ENCODE measurements around the gene AFAP1. TPM values are rescaled to one million over a fixed set of nuclear protein-coding genes. Genes with fewer than 3 reads are reported as not detected.
"Not testable (repeated sequence)": the region's sequence is repeated elsewhere in the genome, so short reads cannot be mapped to it uniquely, and the experiment has no call there.

The AFAP1 gene
- polyA plus RNA-seq, 1 donor (not counting 4 experiments of a cell fraction or from before 2014, with no cell fraction given) = 7.6 TPM

- no peaks in the 10 kb centered on the region for H3K9me3 ChIP-seq (ENCODE audit: control insufficient read depth, low read depth, low read length)
- H3K4me2 ChIP-seq (ENCODE audit: control insufficient read depth, extremely low read depth, insufficient read depth, low read depth, low read length) = no peak overlapping the region
- no peak overlapping the region for H2AFZ ChIP-seq (ENCODE audit: control insufficient read depth, low read length)
- no peak for DNase-seq (ENCODE audit: low read depth, low spot score)
- TF ChIP-seq EZH2 (IDR thresholded peaks at IDR 0.05; ENCODE audit: low read length) (no peak), CTCF (optimal IDR thresholded peaks at IDR 0.05 in 1 of 3, IDR thresholded peaks at IDR 0.05 in 1 of 3, conservative IDR thresholded peaks at IDR 0.05 in 1 of 3; ENCODE audit: extremely low read depth in 1 of 3, insufficient read depth in 2 of 3, low read length in 3 of 3) (no peak)
- FAIRE-seq = no peak
- no peak overlapping the region for H3K27ac ChIP-seq (ENCODE audit: control insufficient read depth, insufficient read depth, low read length)
- no peaks in the 10 kb centered on the region for H3K36me3 ChIP-seq (ENCODE audit: control insufficient read depth in 2 of 2, extremely low read depth in 1 of 2, insufficient read depth in 2 of 2, low read length in 2 of 2)
- H3K4me3 ChIP-seq (ENCODE audit: control insufficient read depth in 2 of 3, extremely low read depth in 1 of 3, insufficient read depth in 2 of 3, low read depth in 1 of 3, low read length in 3 of 3) = no peak overlapping the region
- H3K79me2 ChIP-seq (ENCODE audit: control insufficient read depth, insufficient read depth, low read length) = no peaks in the 10 kb centered on the region
- H3K4me1 ChIP-seq (ENCODE audit: control insufficient read depth, extremely low read depth, insufficient read depth, low read length) = peaks cover 11% of the 10 kb centered on the region
- H3K27me3 ChIP-seq (ENCODE audit: control insufficient read depth, extremely low read depth, insufficient read depth, low read length) = no peaks in the 10 kb centered on the region
- dilution Hi-C loops (cut with MboI; ENCODE audit: extremely low pct_ligation_motif_present, low sequenced_read_pairs) = no loop called here
- no peaks in the 10 kb centered on the region for H4K20me1 ChIP-seq (ENCODE audit: control insufficient read depth, extremely low read depth, insufficient read depth, low read length)
- no peak overlapping the region for H3K9ac ChIP-seq (ENCODE audit: control insufficient read depth, extremely low read depth, insufficient read depth, low read length)
- H3K9me1 ChIP-seq (ENCODE audit: control insufficient read depth, extremely low read depth, insufficient read depth, low read length) = no peaks in the 10 kb centered on the region
These were observed 5.0 kb upstream of the AFAP1 start for GRCh38 chr4:7944599-7945220.

- H3K27ac ChIP-seq (ENCODE audit: control insufficient read depth, insufficient read depth, low read length); H3K9me1 ChIP-seq (ENCODE audit: control insufficient read depth, extremely low read depth, insufficient read depth, low read length); H3K4me2 ChIP-seq (ENCODE audit: control insufficient read depth, extremely low read depth, insufficient read depth, low read depth, low read length); H3K9ac ChIP-seq (ENCODE audit: control insufficient read depth, extremely low read depth, insufficient read depth, low read length); H3K4me3 ChIP-seq (ENCODE audit: control insufficient read depth in 2 of 3, extremely low read depth in 1 of 3, insufficient read depth in 2 of 3, low read depth in 1 of 3, low read length in 3 of 3); dilution Hi-C loops (cut with MboI; ENCODE audit: extremely low pct_ligation_motif_present, low sequenced_read_pairs); H3K27me3 ChIP-seq (ENCODE audit: control insufficient read depth, extremely low read depth, insufficient read depth, low read length); H3K9me3 ChIP-seq (ENCODE audit: control insufficient read depth, low read depth, low read length); DNase-seq (ENCODE audit: low read depth, low spot score); H4K20me1 ChIP-seq (ENCODE audit: control insufficient read depth, extremely low read depth, insufficient read depth, low read length); H3K79me2 ChIP-seq (ENCODE audit: control insufficient read depth, insufficient read depth, low read length); H2AFZ ChIP-seq (ENCODE audit: control insufficient read depth, low read length); H3K36me3 ChIP-seq (ENCODE audit: control insufficient read depth in 2 of 2, extremely low read depth in 1 of 2, insufficient read depth in 2 of 2, low read length in 2 of 2); FAIRE-seq: not testable (repeated sequence)
- H3K4me1 ChIP-seq (ENCODE audit: control insufficient read depth, extremely low read depth, insufficient read depth, low read length) = peaks cover 11% of the 10 kb centered on the region
These were observed 4.0 kb upstream of the AFAP1 start for GRCh38 chr4:7943688-7944087.

- Histone ChIP-seq H3K9ac (ENCODE audit: control insufficient read depth, extremely low read depth, insufficient read depth, low read length) (no peak overlapping the region), H3K9me1 (ENCODE audit: control insufficient read depth, extremely low read depth, insufficient read depth, low read length) (no peaks in the 10 kb centered on the region), H3K27ac (ENCODE audit: control insufficient read depth, insufficient read depth, low read length) (no peak overlapping the region), H2AFZ (ENCODE audit: control insufficient read depth, low read length) (no peak overlapping the region), H3K4me2 (ENCODE audit: control insufficient read depth, extremely low read depth, insufficient read depth, low read depth, low read length) (no peak overlapping the region), H3K9me3 (ENCODE audit: control insufficient read depth, low read depth, low read length) (no peaks in the 10 kb centered on the region), H3K4me3 (ENCODE audit: control insufficient read depth in 2 of 3, extremely low read depth in 1 of 3, insufficient read depth in 2 of 3, low read depth in 1 of 3, low read length in 3 of 3) (no peak overlapping the region), H3K27me3 (ENCODE audit: control insufficient read depth, extremely low read depth, insufficient read depth, low read length) (no peaks in the 10 kb centered on the region), H4K20me1 (ENCODE audit: control insufficient read depth, extremely low read depth, insufficient read depth, low read length) (no peaks in the 10 kb centered on the region), H3K36me3 (ENCODE audit: control insufficient read depth in 2 of 2, extremely low read depth in 1 of 2, insufficient read depth in 2 of 2, low read length in 2 of 2) (no peaks in the 10 kb centered on the region), H3K79me2 (ENCODE audit: control insufficient read depth, insufficient read depth, low read length) (peaks cover 12% of the 10 kb centered on the region), H3K4me1 (ENCODE audit: control insufficient read depth, extremely low read depth, insufficient read depth, low read length) (peaks cover 15% of the 10 kb centered on the region)
- TF ChIP-seq CTCF (optimal IDR thresholded peaks at IDR 0.05 in 1 of 3, IDR thresholded peaks at IDR 0.05 in 1 of 3, conservative IDR thresholded peaks at IDR 0.05 in 1 of 3; ENCODE audit: extremely low read depth in 1 of 3, insufficient read depth in 2 of 3, low read length in 3 of 3) = no peak
- no peak for TF ChIP-seq EZH2 (IDR thresholded peaks at IDR 0.05; ENCODE audit: low read length)
- FAIRE-seq (no peak), DNase-seq (ENCODE audit: low read depth, low spot score) (no peak)
- dilution Hi-C loops (cut with MboI; ENCODE audit: extremely low pct_ligation_motif_present, low sequenced_read_pairs) = no loop called here
These were observed 3.5 kb upstream of the AFAP1 start for GRCh38 chr4:7943211-7943610.
